ENCODE data around the gene SMAD3.

DNA sequence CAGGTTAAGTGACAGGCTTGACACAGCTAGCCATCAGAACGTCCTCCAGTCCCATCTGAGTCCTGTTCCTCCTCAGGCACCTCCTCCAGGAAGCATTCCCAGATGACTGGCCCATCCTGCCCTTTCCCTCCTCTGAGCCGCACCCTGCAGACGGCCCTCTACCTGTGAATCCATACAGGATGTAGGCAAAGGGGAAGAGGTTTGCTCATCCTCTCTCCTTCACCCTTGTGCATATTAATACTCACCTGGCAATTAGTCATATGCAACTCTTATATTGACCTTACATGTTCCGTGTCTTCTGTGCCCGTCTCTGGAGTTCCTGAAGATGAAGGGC, 61.9 kb downstream of the SMAD3 start:
- TF ChIP-seq, protein P1, sequence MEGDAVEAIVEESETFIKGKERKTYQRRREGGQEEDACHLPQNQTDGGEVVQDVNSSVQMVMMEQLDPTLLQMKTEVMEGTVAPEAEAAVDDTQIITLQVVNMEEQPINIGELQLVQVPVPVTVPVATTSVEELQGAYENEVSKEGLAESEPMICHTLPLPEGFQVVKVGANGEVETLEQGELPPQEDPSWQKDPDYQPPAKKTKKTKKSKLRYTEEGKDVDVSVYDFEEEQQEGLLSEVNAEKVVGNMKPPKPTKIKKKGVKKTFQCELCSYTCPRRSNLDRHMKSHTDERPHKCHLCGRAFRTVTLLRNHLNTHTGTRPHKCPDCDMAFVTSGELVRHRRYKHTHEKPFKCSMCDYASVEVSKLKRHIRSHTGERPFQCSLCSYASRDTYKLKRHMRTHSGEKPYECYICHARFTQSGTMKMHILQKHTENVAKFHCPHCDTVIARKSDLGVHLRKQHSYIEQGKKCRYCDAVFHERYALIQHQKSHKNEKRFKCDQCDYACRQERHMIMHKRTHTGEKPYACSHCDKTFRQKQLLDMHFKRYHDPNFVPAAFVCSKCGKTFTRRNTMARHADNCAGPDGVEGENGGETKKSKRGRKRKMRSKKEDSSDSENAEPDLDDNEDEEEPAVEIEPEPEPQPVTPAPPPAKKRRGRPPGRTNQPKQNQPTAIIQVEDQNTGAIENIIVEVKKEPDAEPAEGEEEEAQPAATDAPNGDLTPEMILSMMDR (IDR thresholded peaks at IDR 0.05) = no peak
- no peak for TF ChIP-seq POLR2A (IDR thresholded peaks at IDR 0.05)
